Breast epithelium (tissue), 3 donors: ENCODE results near the gene MACROD2.

ENCODE experiments used
- CTCF ChIP-seq, 3 donors: fragments of 450-650 bp; IDR thresholded peaks; one replicate each; pipeline ENCODE4 v1.5.1; 2016 to 2017; ENCODE audit warnings: antibody characterized with exemption in 3 of 3, mild to moderate bottlenecking in 3 of 3, moderate library complexity in 3 of 3
- POLR2AphosphoS5 ChIP-seq, 3 donors: sonication (generic); formaldehyde crosslinking; IDR thresholded peaks; one replicate each; pipeline ENCODE4 v1.6.1; 2017; ENCODE audit warnings: antibody characterized with exemption in 3 of 3

GRCh38 chr20:15476186-15476585, 1480.9 kb downstream of the MACROD2 start:
- TF ChIP-seq POLR2AphosphoS5 (IDR thresholded peaks at IDR 0.05) (no peak), CTCF (IDR thresholded peaks at IDR 0.05) (no peak)
